ENCODE data around the gene NRG3.

- TF ChIP-seq EP300 (IDR thresholded peaks at IDR 0.05), result no peak
- no peak for TF ChIP-seq CTCF (IDR thresholded peaks at IDR 0.05)
- no peak for TF ChIP-seq POLR2A (IDR thresholded peaks at IDR 0.05)
These were observed 631.8 kb downstream of the NRG3 start for GRCh38 chr10:82506680-82507376.

All from tibial nerve (tissue), 4 donors.